SK-N-SH treated with all-trans-retinoic acid at 6 μM for 48 hours (cell line): ENCODE data around the gene LDLRAD2.

Experiments
- ISL1 ChIP-seq: fragments of 250-450 bp; sonication (Bioruptor Pico); IDR thresholded peaks from 2 replicates; pipeline ENCODE4 v2.1.2; 2022; ENCODE audit warnings: mild to moderate bottlenecking, moderate library complexity
- RARB ChIP-seq: fragments of 250-450 bp; sonication (Bioruptor Pico); IDR thresholded peaks from 2 replicates; pipeline ENCODE4 v1.8.0; 2021; ENCODE audit warnings: mild to moderate bottlenecking, moderate library complexity
- SNAI2 ChIP-seq: fragments of 250-450 bp; sonication (Bioruptor Pico); IDR thresholded peaks from 2 replicates; pipeline ENCODE4 v1.5.0; 2020; ENCODE audit warnings: mild to moderate bottlenecking, moderate library complexity
- TOX ChIP-seq: fragments of 250-450 bp; sonication (Bioruptor Pico); IDR thresholded peaks from 2 replicates; pipeline ENCODE4 v1.8.0; 2021; ENCODE audit warnings: mild to moderate bottlenecking, moderate library complexity, borderline replicate concordance
- TSHZ2 ChIP-seq: fragments of 250-450 bp; sonication (Bioruptor Pico); IDR thresholded peaks from 2 replicates; pipeline ENCODE4 v1.5.0; 2020; ENCODE audit warnings: mild to moderate bottlenecking, moderate library complexity
- ZFP30 ChIP-seq: fragments of 450-650 bp; formaldehyde crosslinking; IDR thresholded peaks from 2 replicates; pipeline ENCODE4 v1.5.0; 2022; ENCODE audit warnings: mild to moderate bottlenecking, moderate library complexity
- ZNF8 ChIP-seq: fragments of 450-650 bp; formaldehyde crosslinking; IDR thresholded peaks from 2 replicates; pipeline ENCODE4 v1.5.0; 2020; ENCODE audit warnings: mild to moderate bottlenecking, moderate library complexity

- TF ChIP-seq ZNF8 (CRISPR knock-in tag): no peak
- no peak for TF ChIP-seq TSHZ2 (CRISPR knock-in tag)
- no peak for TF ChIP-seq ZFP30 (CRISPR knock-in tag)
- no peak for TF ChIP-seq SNAI2 (CRISPR knock-in tag)
- no peak for TF ChIP-seq ISL1
- TF ChIP-seq TOX (CRISPR knock-in tag): no peak
- no peak for TF ChIP-seq RARB
Measured at GRCh38 chr1:21793104-21793503, 19.0 kb upstream of the LDLRAD2 start.
